ENCODE results near the gene ZBTB11.

ZBTB11 gene

GRCh38 chr3:101640256-101640655 lies 36.7 kb downstream of the ZBTB11 start:
- DNase-seq (ENCODE audit: insufficient read length, low spot score) = no peak
- FAIRE-seq = no peak
- no peak for TF ChIP-seq CTCF (IDR thresholded peaks at IDR 0.05; ENCODE audit: insufficient read depth, missing control alignments)

- FAIRE-seq = no peak
- TF ChIP-seq CTCF (IDR thresholded peaks at IDR 0.05; ENCODE audit: insufficient read depth, missing control alignments) = no peak
- DNase-seq (ENCODE audit: insufficient read length, low spot score) = no peak
Observed at GRCh38 chr3:101639280-101639963, 37.5 kb downstream of the ZBTB11 start.

GRCh38 chr3:101638261-101638745 lies 38.6 kb downstream of the ZBTB11 start:
- DNase-seq (ENCODE audit: insufficient read length, low spot score) (no peak), FAIRE-seq (no peak)
- TF ChIP-seq CTCF (IDR thresholded peaks at IDR 0.05; ENCODE audit: insufficient read depth, missing control alignments) = peak; percentile 14

GRCh38 chr3:101637451-101637850 lies 39.5 kb downstream of the ZBTB11 start:
- DNase-seq (ENCODE audit: insufficient read length, low spot score) (no peak), FAIRE-seq (no peak)
- TF ChIP-seq CTCF (IDR thresholded peaks at IDR 0.05; ENCODE audit: insufficient read depth, missing control alignments) = no peak

- FAIRE-seq (no peak), DNase-seq (ENCODE audit: insufficient read length, low spot score) (peak; percentile 23)
- peak; percentile 69 for TF ChIP-seq CTCF (IDR thresholded peaks at IDR 0.05; ENCODE audit: insufficient read depth, missing control alignments)
Observed at GRCh38 chr3:101635954-101636798, 40.8 kb downstream of the ZBTB11 start.

GRCh38 chr3:101635345-101635744 lies 41.6 kb downstream of the ZBTB11 start:
- no peak for TF ChIP-seq CTCF (IDR thresholded peaks at IDR 0.05; ENCODE audit: insufficient read depth, missing control alignments)
- DNase-seq (ENCODE audit: insufficient read length, low spot score) (no peak), FAIRE-seq (no peak)

All from D721Med (cell line).